NT2/D1 (cell line): Measurements from ENCODE around the gene MUC4.

Experiments
- DNase-seq: peaks from one replicate; pipeline ENCODE4 v3.0.0-alpha.2; 2011; ENCODE audit warnings: low read depth, low spot score
- H3K27me3 ChIP-seq: 2 replicates; pipeline ENCODE4 v1.6.0; 2011; ENCODE audit warnings: mild to moderate bottlenecking; ENCODE audit not compliant: insufficient read length, insufficient read depth
- H3K36me3 ChIP-seq: 2 replicates; pipeline ENCODE4 v1.6.1; 2011; ENCODE audit warnings: mild to moderate bottlenecking, low read length, mixed read lengths; ENCODE audit not compliant: insufficient read depth, insufficient read length
- H3K4me1 ChIP-seq: 2 replicates; pipeline ENCODE4 v1.5.1; 2011; ENCODE audit not compliant: insufficient read depth, insufficient read length
- H3K4me3 ChIP-seq: 2 replicates; pipeline ENCODE4 v1.5.1; 2011; ENCODE audit warnings: low read depth; ENCODE audit not compliant: insufficient read length
- H3K9ac ChIP-seq: 2 replicates; pipeline ENCODE4 v1.6.0; 2011; ENCODE audit warnings: low read depth; ENCODE audit not compliant: insufficient read length
- H3K9me3 ChIP-seq: 2 replicates; pipeline ENCODE4 v1.5.1; 2011; ENCODE audit warnings: mild to moderate bottlenecking, low read length; ENCODE audit not compliant: insufficient read depth
- SUZ12 ChIP-seq: IDR thresholded peaks from 2 replicates; pipeline ENCODE4 v1.6.1; 2011; ENCODE audit not compliant: insufficient read length, insufficient read depth; ENCODE audit errors: extremely low read depth
- YY1 ChIP-seq: IDR thresholded peaks from 2 replicates; pipeline ENCODE4 v1.6.1; 2011; ENCODE audit not compliant: insufficient read length, insufficient read depth
- ZNF274 ChIP-seq: IDR thresholded peaks from 2 replicates; pipeline ENCODE4 v1.6.1; 2011; ENCODE audit warnings: mild to moderate bottlenecking, low read depth, low read length

The MUC4 gene

GRCh38 chr3:195762611-195763010, 49.1 kb downstream of the MUC4 start:
- Histone ChIP-seq H3K27me3 (no peaks in the 10 kb centered on the region), H3K4me1 (peaks cover 4% of the 10 kb centered on the region), H3K36me3 (peaks cover 24% of the 10 kb centered on the region), H3K9ac (no peak overlapping the region), H3K4me3 (no peak overlapping the region), H3K9me3 (no peaks in the 10 kb centered on the region)
- no peak for TF ChIP-seq ZNF274
- TF ChIP-seq SUZ12: no peak
- no peak for TF ChIP-seq YY1
- no peak for DNase-seq

- TF ChIP-seq SUZ12 (no peak), ZNF274 (no peak)
- H3K9me3 ChIP-seq: no peaks in the 10 kb centered on the region
- peaks cover 4% of the 10 kb centered on the region for H3K4me1 ChIP-seq
- no peak overlapping the region for H3K4me3 ChIP-seq
- no peak for DNase-seq
- no peaks in the 10 kb centered on the region for H3K27me3 ChIP-seq
- H3K9ac ChIP-seq: no peak overlapping the region
- H3K36me3 ChIP-seq: peaks cover 24% of the 10 kb centered on the region
Measured at GRCh38 chr3:195762249-195762585, 49.5 kb downstream of the MUC4 start.

- DNase-seq: no peak
- TF ChIP-seq SUZ12 (no peak), ZNF274 (no peak), YY1 (no peak)
- H3K4me1 ChIP-seq: peaks cover 8% of the 10 kb centered on the region
- H3K36me3 ChIP-seq: peaks cover 19% of the 10 kb centered on the region
- H3K9me3 ChIP-seq: no peaks in the 10 kb centered on the region
- no peaks in the 10 kb centered on the region for H3K27me3 ChIP-seq
- H3K9ac ChIP-seq: no peak overlapping the region
- H3K4me3 ChIP-seq: no peak overlapping the region
Measured at GRCh38 chr3:195761567-195762248, 50.0 kb downstream of the MUC4 start.

- DNase-seq: no peak
- no peak overlapping the region for H3K4me3 ChIP-seq
- no peak overlapping the region for H3K9ac ChIP-seq
- H3K36me3 ChIP-seq: peaks cover 14% of the 10 kb centered on the region
- H3K9me3 ChIP-seq: no peaks in the 10 kb centered on the region
- no peaks in the 10 kb centered on the region for H3K27me3 ChIP-seq
- peaks cover 8% of the 10 kb centered on the region for H3K4me1 ChIP-seq
- no peak for TF ChIP-seq YY1
- no peak for TF ChIP-seq SUZ12
- TF ChIP-seq ZNF274: no peak
Measured at GRCh38 chr3:195761123-195761566, 50.6 kb downstream of the MUC4 start.

- Histone ChIP-seq H3K27me3 (no peaks in the 10 kb centered on the region), H3K4me3 (no peak overlapping the region), H3K36me3 (peaks cover 16% of the 10 kb centered on the region), H3K9ac (no peak overlapping the region), H3K4me1 (peaks cover 8% of the 10 kb centered on the region), H3K9me3 (no peaks in the 10 kb centered on the region)
- TF ChIP-seq SUZ12 (no peak), ZNF274 (no peak), YY1 (no peak)
- no peak for DNase-seq
Measured at GRCh38 chr3:195760345-195761122, 51.2 kb downstream of the MUC4 start.

- H3K9me3 ChIP-seq: no peaks in the 10 kb centered on the region
- no peak for TF ChIP-seq ZNF274
- no peak for TF ChIP-seq SUZ12
- TF ChIP-seq YY1: no peak
- H3K4me1 ChIP-seq: peaks cover 10% of the 10 kb centered on the region
- no peak for DNase-seq
- no peak overlapping the region for H3K9ac ChIP-seq
- no peaks in the 10 kb centered on the region for H3K27me3 ChIP-seq
- H3K4me3 ChIP-seq: no peak overlapping the region
- peaks cover 19% of the 10 kb centered on the region for H3K36me3 ChIP-seq
Measured at GRCh38 chr3:195758721-195759353, 52.9 kb downstream of the MUC4 start.

GRCh38 chr3:195757827-195758226, 53.9 kb downstream of the MUC4 start:
- Histone ChIP-seq H3K27me3 (no peaks in the 10 kb centered on the region), H3K9ac (no peak overlapping the region), H3K9me3 (no peaks in the 10 kb centered on the region), H3K4me1 (peaks cover 6% of the 10 kb centered on the region), H3K4me3 (no peak overlapping the region), H3K36me3 (peaks cover 22% of the 10 kb centered on the region)
- TF ChIP-seq SUZ12 (no peak), YY1 (no peak), ZNF274 (no peak)
- no peak for DNase-seq
